NCI-H2081 treated with DMSO at 0.1 percent for 48 hours (cell line): ENCODE results near the gene SLC12A8.

ENCODE experiments used
- DNase-seq: peaks from one replicate; lab custom pipeline; 2025; lab: John Stamatoyannopoulos, UW

Gene SLC12A8

GRCh38 chr3:125140011-125140817 lies 72.3 kb downstream of the SLC12A8 start:
- no peak for DNase-seq

GRCh38 chr3:125139386-125139785 lies 73.2 kb downstream of the SLC12A8 start:
- no peak for DNase-seq

- no peak for DNase-seq
Observed at GRCh38 chr3:125137358-125138033, 75.1 kb downstream of the SLC12A8 start.

GRCh38 chr3:125136966-125137357 lies 75.6 kb downstream of the SLC12A8 start:
- DNase-seq: no peak

- no peak for DNase-seq
Observed at GRCh38 chr3:125136515-125136914, 76.0 kb downstream of the SLC12A8 start.

- DNase-seq: no peak
Observed at GRCh38 chr3:125134952-125135351, 77.6 kb downstream of the SLC12A8 start.

- no peak for DNase-seq
Observed at GRCh38 chr3:125132815-125133214, 79.7 kb downstream of the SLC12A8 start.

GRCh38 chr3:125129512-125129997 lies 83.0 kb downstream of the SLC12A8 start:
- no peak for DNase-seq

GRCh38 chr3:125128861-125129501 lies 83.6 kb downstream of the SLC12A8 start:
- DNase-seq: no peak

- DNase-seq: no peak
Observed at GRCh38 chr3:125126323-125126722, 86.2 kb downstream of the SLC12A8 start.

- DNase-seq: no peak
Observed at GRCh38 chr3:125125821-125126245, 86.7 kb downstream of the SLC12A8 start.

GRCh38 chr3:125123451-125124305 lies 88.9 kb downstream of the SLC12A8 start:
- DNase-seq: no peak

- no peak for DNase-seq
Observed at GRCh38 chr3:125121246-125122010, 91.1 kb downstream of the SLC12A8 start.

GRCh38 chr3:125120379-125121122 lies 92.0 kb downstream of the SLC12A8 start:
- DNase-seq: no peak

- no peak for DNase-seq
Observed at GRCh38 chr3:125119752-125120378, 92.7 kb downstream of the SLC12A8 start.

- DNase-seq: no peak
Observed at GRCh38 chr3:125118600-125118999, 93.9 kb downstream of the SLC12A8 start.

GRCh38 chr3:125117631-125118191 lies 94.8 kb downstream of the SLC12A8 start:
- no peak for DNase-seq

- no peak for DNase-seq
Observed at GRCh38 chr3:125116311-125117080, 96.1 kb downstream of the SLC12A8 start.

GRCh38 chr3:125115640-125116039 lies 96.9 kb downstream of the SLC12A8 start:
- DNase-seq: no peak
